ENCODE results near the gene SCTR. TPM values are rescaled to one million over a fixed set of nuclear protein-coding genes. Genes with fewer than 3 reads are reported as not detected.

Gene SCTR
- total and polyA plus RNA-seq, 2 of the 13 experiments (the other 11 are each of a cell fraction or from before 2014, with no cell fraction given): not detected

DNA sequence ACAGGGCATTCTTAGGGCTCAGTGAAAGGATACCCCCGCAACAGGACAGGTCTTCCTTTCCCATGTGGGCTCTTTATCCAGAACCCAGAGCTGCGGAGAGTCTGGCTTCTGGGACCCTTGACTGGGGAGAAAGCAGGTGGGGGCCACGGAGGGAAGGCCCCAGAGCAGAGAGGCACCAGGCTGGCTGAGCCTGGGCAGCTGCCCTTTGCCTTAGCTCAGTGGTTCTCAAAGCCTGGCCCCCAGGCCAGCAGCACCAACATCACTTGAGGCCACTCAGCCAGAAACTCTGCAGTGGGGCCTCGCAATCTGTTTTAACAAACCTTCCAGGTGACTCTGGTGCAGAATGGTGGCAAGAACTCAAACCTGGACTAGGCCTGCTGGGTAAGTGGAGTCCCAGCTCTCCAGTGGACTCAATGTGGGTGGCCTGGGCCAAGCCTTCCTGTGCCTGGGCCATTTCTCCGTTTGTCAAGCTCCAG, 94.2 kb downstream of the SCTR start (continued):
- TF ChIP-seq TBX3 (IDR thresholded peaks at IDR 0.05; ENCODE audit: borderline replicate concordance) (no peak), SRY (CRISPR knock-in tag; IDR thresholded peaks at IDR 0.05) (no peak), TOPORS (CRISPR knock-in tag; IDR thresholded peaks at IDR 0.05) (no peak), SMYD3 (CRISPR knock-in tag; IDR thresholded peaks at IDR 0.05) (no peak), ZNF670 (CRISPR knock-in tag; IDR thresholded peaks at IDR 0.05; ENCODE audit: borderline replicate concordance) (no peak), JUN (CRISPR knock-in tag; IDR thresholded peaks at IDR 0.05) (no peak), THAP11 (CRISPR knock-in tag; IDR thresholded peaks at IDR 0.05) (no peak), RORA (CRISPR knock-in tag; IDR thresholded peaks at IDR 0.05) (no peak), ARHGAP35 (CRISPR knock-in tag; IDR thresholded peaks at IDR 0.05; ENCODE audit: borderline replicate concordance) (0 out of 2 replicates have a peak, but pooled peaks have one; percentile 21), PRPF4 (IDR thresholded peaks at IDR 0.05; ENCODE audit: low read depth, low read length, poor library complexity, severe bottlenecking) (no peak), RBM22 (optimal IDR thresholded peaks at IDR 0.05; ENCODE audit: low read length) (no peak), ZNF549 (CRISPR knock-in tag; IDR thresholded peaks at IDR 0.05) (no peak), HDAC6 (IDR thresholded peaks at IDR 0.05; ENCODE audit: low read depth, low read length) (no peak), HCFC1 (IDR thresholded peaks at IDR 0.05; ENCODE audit: low read depth, low read length) (no peak), ZC3H13 (CRISPR knock-in tag; IDR thresholded peaks at IDR 0.05) (no peak), NR3C1 (CRISPR knock-in tag; IDR thresholded peaks at IDR 0.05) (no peak)
- TF ChIP-seq, protein P1, sequence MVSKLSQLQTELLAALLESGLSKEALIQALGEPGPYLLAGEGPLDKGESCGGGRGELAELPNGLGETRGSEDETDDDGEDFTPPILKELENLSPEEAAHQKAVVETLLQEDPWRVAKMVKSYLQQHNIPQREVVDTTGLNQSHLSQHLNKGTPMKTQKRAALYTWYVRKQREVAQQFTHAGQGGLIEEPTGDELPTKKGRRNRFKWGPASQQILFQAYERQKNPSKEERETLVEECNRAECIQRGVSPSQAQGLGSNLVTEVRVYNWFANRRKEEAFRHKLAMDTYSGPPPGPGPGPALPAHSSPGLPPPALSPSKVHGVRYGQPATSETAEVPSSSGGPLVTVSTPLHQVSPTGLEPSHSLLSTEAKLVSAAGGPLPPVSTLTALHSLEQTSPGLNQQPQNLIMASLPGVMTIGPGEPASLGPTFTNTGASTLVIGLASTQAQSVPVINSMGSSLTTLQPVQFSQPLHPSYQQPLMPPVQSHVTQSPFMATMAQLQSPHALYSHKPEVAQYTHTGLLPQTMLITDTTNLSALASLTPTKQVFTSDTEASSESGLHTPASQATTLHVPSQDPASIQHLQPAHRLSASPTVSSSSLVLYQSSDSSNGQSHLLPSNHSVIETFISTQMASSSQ (IDR thresholded peaks at IDR 0.05; ENCODE audit: low read depth): no peak
- TF ChIP-seq, protein P1 (CRISPR knock-in tag; IDR thresholded peaks at IDR 0.05; ENCODE audit: borderline replicate concordance): 0 out of 2 replicates have a peak, but pooled peaks have one; percentile 11
- TF ChIP-seq, protein P2, sequence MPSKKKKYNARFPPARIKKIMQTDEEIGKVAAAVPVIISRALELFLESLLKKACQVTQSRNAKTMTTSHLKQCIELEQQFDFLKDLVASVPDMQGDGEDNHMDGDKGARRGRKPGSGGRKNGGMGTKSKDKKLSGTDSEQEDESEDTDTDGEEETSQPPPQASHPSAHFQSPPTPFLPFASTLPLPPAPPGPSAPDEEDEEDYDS (CRISPR knock-in tag; IDR thresholded peaks at IDR 0.05): no peak
- TF ChIP-seq, protein P3, sequence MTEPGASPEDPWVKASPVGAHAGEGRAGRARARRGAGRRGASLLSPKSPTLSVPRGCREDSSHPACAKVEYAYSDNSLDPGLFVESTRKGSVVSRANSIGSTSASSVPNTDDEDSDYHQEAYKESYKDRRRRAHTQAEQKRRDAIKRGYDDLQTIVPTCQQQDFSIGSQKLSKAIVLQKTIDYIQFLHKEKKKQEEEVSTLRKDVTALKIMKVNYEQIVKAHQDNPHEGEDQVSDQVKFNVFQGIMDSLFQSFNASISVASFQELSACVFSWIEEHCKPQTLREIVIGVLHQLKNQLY (CRISPR knock-in tag; IDR thresholded peaks at IDR 0.05): no peak
- TF ChIP-seq, protein P4, sequence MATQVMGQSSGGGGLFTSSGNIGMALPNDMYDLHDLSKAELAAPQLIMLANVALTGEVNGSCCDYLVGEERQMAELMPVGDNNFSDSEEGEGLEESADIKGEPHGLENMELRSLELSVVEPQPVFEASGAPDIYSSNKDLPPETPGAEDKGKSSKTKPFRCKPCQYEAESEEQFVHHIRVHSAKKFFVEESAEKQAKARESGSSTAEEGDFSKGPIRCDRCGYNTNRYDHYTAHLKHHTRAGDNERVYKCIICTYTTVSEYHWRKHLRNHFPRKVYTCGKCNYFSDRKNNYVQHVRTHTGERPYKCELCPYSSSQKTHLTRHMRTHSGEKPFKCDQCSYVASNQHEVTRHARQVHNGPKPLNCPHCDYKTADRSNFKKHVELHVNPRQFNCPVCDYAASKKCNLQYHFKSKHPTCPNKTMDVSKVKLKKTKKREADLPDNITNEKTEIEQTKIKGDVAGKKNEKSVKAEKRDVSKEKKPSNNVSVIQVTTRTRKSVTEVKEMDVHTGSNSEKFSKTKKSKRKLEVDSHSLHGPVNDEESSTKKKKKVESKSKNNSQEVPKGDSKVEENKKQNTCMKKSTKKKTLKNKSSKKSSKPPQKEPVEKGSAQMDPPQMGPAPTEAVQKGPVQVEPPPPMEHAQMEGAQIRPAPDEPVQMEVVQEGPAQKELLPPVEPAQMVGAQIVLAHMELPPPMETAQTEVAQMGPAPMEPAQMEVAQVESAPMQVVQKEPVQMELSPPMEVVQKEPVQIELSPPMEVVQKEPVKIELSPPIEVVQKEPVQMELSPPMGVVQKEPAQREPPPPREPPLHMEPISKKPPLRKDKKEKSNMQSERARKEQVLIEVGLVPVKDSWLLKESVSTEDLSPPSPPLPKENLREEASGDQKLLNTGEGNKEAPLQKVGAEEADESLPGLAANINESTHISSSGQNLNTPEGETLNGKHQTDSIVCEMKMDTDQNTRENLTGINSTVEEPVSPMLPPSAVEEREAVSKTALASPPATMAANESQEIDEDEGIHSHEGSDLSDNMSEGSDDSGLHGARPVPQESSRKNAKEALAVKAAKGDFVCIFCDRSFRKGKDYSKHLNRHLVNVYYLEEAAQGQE (IDR thresholded peaks at IDR 0.05; ENCODE audit: borderline replicate concordance in 1 of 2, low read depth in 1 of 2, low read length in 2 of 2): no peak
- TF ChIP-seq, protein P5, sequence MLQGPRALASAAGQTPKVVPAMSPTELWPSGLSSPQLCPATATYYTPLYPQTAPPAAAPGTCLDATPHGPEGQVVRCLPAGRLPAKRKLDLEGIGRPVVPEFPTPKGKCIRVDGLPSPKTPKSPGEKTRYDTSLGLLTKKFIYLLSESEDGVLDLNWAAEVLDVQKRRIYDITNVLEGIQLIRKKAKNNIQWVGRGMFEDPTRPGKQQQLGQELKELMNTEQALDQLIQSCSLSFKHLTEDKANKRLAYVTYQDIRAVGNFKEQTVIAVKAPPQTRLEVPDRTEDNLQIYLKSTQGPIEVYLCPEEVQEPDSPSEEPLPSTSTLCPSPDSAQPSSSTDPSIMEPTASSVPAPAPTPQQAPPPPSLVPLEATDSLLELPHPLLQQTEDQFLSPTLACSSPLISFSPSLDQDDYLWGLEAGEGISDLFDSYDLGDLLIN (CRISPR knock-in tag; IDR thresholded peaks at IDR 0.05; ENCODE audit: borderline replicate concordance): no peak
